A549 (cell line): ENCODE measurements around the gene DNM3. TPM values are rescaled to one million over a fixed set of nuclear protein-coding genes. Genes with fewer than 3 reads are reported as not detected.

Experiments used
- ATAC-seq, 2 experiments: fragments of 200-7000 bp in 1 of 2; fragments of >200 bp in 1 of 2; cut with Nextera tagmentation in 1 of 2; cut with Tn5 transposase in 1 of 2; 3 replicates each; pipeline versions ENCODE4 v1.8.0 to v1.9.1; 2018 to 2020; ENCODE audit warnings: mild to moderate bottlenecking in 1 of 2, moderate library complexity in 1 of 2
- CTCF ChIA-PET: fragments of 300-600 bp; sonication (Branson Sonifier 250); formaldehyde crosslinking; extraction: SDS; loops from one replicate; lab custom pipeline; 2021; ENCODE audit warnings: antibody characterized with exemption, inconsistent platforms; lab: Yijun Ruan, JAX
- POLR2A ChIA-PET: fragments of 350-600 bp; formaldehyde crosslinking; extraction: SDS; loops from one replicate; lab custom pipeline; 2021; ENCODE audit warnings: antibody characterized with exemption, inconsistent platforms; lab: Yijun Ruan, JAX
- DNase-seq, 2 experiments: peaks; one replicate each; pipeline versions ENCODE4 v3.0.0 to v3.0.0-alpha.2; 2011 to 2016; ENCODE audit warnings: low read depth in 1 of 2, low spot score in 1 of 2
- FAIRE-seq: peaks from 2 replicates; lab custom pipeline; 2011; peaks lifted over from hg19 to GRCh38; lab: Jason Lieb, UNC
- H3K27ac ChIP-seq, 2 experiments: fragments of >200 bp; sonication (Bioruptor Twin); formaldehyde crosslinking; 3 replicates each; pipeline ENCODE4 v1.5.1; 2016 to 2017
- H3K4me1 ChIP-seq: fragments of >200 bp; sonication (Bioruptor Twin); formaldehyde crosslinking; 3 replicates; pipeline ENCODE4 v1.6.1; 2016
- H3K4me2 ChIP-seq: fragments of >200 bp; sonication (Bioruptor Twin); formaldehyde crosslinking; 3 replicates; pipeline ENCODE4 v1.6.1; 2016
- H3K4me3 ChIP-seq: fragments of >200 bp; sonication (Bioruptor Twin); formaldehyde crosslinking; 3 replicates; pipeline ENCODE4 v1.5.1; 2016
- H3K9me3 ChIP-seq: fragments of >200 bp; sonication (Bioruptor Twin); formaldehyde crosslinking; 3 replicates; pipeline ENCODE4 v1.6.1; 2016
- BHLHE40 ChIP-seq: IDR thresholded peaks from 2 replicates; pipeline ENCODE4 v1.6.1; 2012; ENCODE audit warnings: low read depth, low read length, inconsistent platforms
- CEBPB ChIP-seq, 2 experiments: fragments of >200 bp in 1 of 2; sonication (Bioruptor Twin) in 1 of 2; formaldehyde crosslinking in 1 of 2; IDR thresholded peaks; 2 replicates each; pipeline ENCODE4 v1.6.1; 2012 to 2016
- CHD2 ChIP-seq: fragments of 150-350 bp; IDR thresholded peaks from 2 replicates; pipeline ENCODE4 v1.6.1; 2014; ENCODE audit warnings: low read length; ENCODE audit not compliant: partially characterized antibody
- FOSB ChIP-seq: fragments of 250-450 bp; sonication (Bioruptor Pico); IDR thresholded peaks from 2 replicates; pipeline ENCODE4 v1.5.0; 2020; ENCODE audit warnings: mild to moderate bottlenecking, moderate library complexity
- FOSL2 ChIP-seq, 2 experiments: fragments of 450-650 bp in 1 of 2; fragments of >200 bp in 1 of 2; sonication (Bioruptor Twin) in 1 of 2; formaldehyde crosslinking; IDR thresholded peaks; 2 replicates each; pipeline versions ENCODE4 v1.5.0 to v1.6.1; 2016 to 2020; ENCODE audit warnings: mild to moderate bottlenecking in 1 of 2, moderate library complexity in 1 of 2
- HOXB13 ChIP-seq: fragments of 250-450 bp; sonication (Bioruptor Pico); IDR thresholded peaks from 2 replicates; pipeline ENCODE4 v1.5.0; 2020; ENCODE audit warnings: low read depth, mild to moderate bottlenecking, moderate library complexity
- HOXB5 ChIP-seq: fragments of 250-450 bp; sonication (Bioruptor Pico); IDR thresholded peaks from 2 replicates; pipeline ENCODE4 v1.5.0; 2020; ENCODE audit warnings: mild to moderate bottlenecking, moderate library complexity
- JUN ChIP-seq, 2 experiments: fragments of >200 bp; sonication (Bioruptor Twin); formaldehyde crosslinking; IDR thresholded peaks; 2 replicates in 1 of 2; 3 replicates in 1 of 2; pipeline ENCODE4 v1.6.1; 2016 to 2017
- KDM1A ChIP-seq: fragments of 200-600 bp; sonication (generic); IDR thresholded peaks from 2 replicates; pipeline ENCODE4 v1.6.1; 2016; ENCODE audit warnings: low read depth, mild to moderate bottlenecking
- MAZ ChIP-seq: fragments of 150-350 bp; IDR thresholded peaks from 2 replicates; pipeline ENCODE4 v1.6.1; 2014; ENCODE audit warnings: antibody characterized with exemption, low read depth, low read length, borderline replicate concordance
- NR3C1 ChIP-seq: fragments of >200 bp; sonication (Bioruptor Twin); formaldehyde crosslinking; IDR thresholded peaks from 3 replicates; pipeline ENCODE4 v1.6.1; 2017
- PHF8 ChIP-seq: fragments of 200-600 bp; sonication (generic); IDR thresholded peaks from 2 replicates; pipeline ENCODE4 v1.6.1; 2016; ENCODE audit warnings: low read depth, mild to moderate bottlenecking, antibody characterized with exemption, moderate library complexity, borderline replicate concordance
- RAD21 ChIP-seq, 2 experiments: fragments of >200 bp in 1 of 2; sonication (Bioruptor Twin) in 1 of 2; formaldehyde crosslinking in 1 of 2; IDR thresholded peaks in 1 of 2; conservative IDR thresholded peaks in 1 of 2; 2 replicates in 1 of 2; 3 replicates in 1 of 2; pipeline ENCODE4 v1.6.1; 2012 to 2018; ENCODE audit warnings: inconsistent platforms in 1 of 2
- RARB ChIP-seq: fragments of 250-450 bp; sonication (Bioruptor Pico); IDR thresholded peaks from 2 replicates; pipeline ENCODE4 v1.8.0; 2021; ENCODE audit warnings: mild to moderate bottlenecking, moderate library complexity
- TFCP2L1 ChIP-seq: fragments of 250-450 bp; sonication (Bioruptor Pico); IDR thresholded peaks from 2 replicates; pipeline ENCODE4 v1.5.0; 2021; ENCODE audit warnings: mild to moderate bottlenecking
- ZNF302 ChIP-seq: fragments of 250-450 bp; sonication (Bioruptor Pico); IDR thresholded peaks from 2 replicates; pipeline ENCODE4 v1.9.0; 2021; ENCODE audit warnings: inconsistent platforms, mild to moderate bottlenecking, moderate library complexity
- ZSCAN20 ChIP-seq: fragments of 250-450 bp; sonication (Bioruptor Pico); IDR thresholded peaks from 2 replicates; pipeline ENCODE4 v1.8.0; 2022; ENCODE audit warnings: mild to moderate bottlenecking, moderate library complexity
- WGBS: methylation state at CpG from one replicate; pipeline ENCODE4 v1.1.6; 2017; ENCODE audit errors: missing lambda C conversion rate; 5-methylcytosine and 5-hydroxymethylcytosine counted together
- polyA plus RNA-seq, 4 experiments: library from polyadenylated mRNA; depleted of rRNA in 3 of 4; stranded (reverse); fragments of >200 nt; fragmentation: RNase III in 1 of 4; extraction: RNeasy Plus Mini Kit Qiagen cat#74134 plus additional on column Dnase treatment in 1 of 4; gene quantifications; 2 replicates in 3 of 4; 3 replicates in 1 of 4; pipeline ENCODE4 v1.2.3, GENCODE V29; 2011 to 2017
- TF ChIP-seq, protein P1 (sequence below): fragments of 150-350 bp; IDR thresholded peaks from 2 replicates; pipeline ENCODE4 v1.6.1; 2014; ENCODE audit warnings: low read depth, mild to moderate bottlenecking, low read length
- TF ChIP-seq, protein P2 (sequence below): fragments of 250-450 bp; sonication (Bioruptor Pico); IDR thresholded peaks from 2 replicates; pipeline ENCODE4 v1.5.0; 2020; ENCODE audit warnings: low read depth, mild to moderate bottlenecking, moderate library complexity
- TF ChIP-seq, protein P3 (sequence below): fragments of 250-450 bp; sonication (Bioruptor Pico); IDR thresholded peaks from 2 replicates; pipeline ENCODE4 v1.5.0; 2021; ENCODE audit warnings: mild to moderate bottlenecking, moderate library complexity, borderline replicate concordance

Gene DNM3
- polyA plus RNA-seq, 2 of the 4 experiments (the other 2 are of a cell fraction) = 0.57 to 1.5 TPM

- Histone ChIP-seq H3K4me1 (peaks cover 52% of the 10 kb centered on the region), H3K4me2 (no peak overlapping the region), H3K27ac (no peak overlapping the region), H3K4me3 (no peak overlapping the region), H3K9me3 (no peaks in the 10 kb centered on the region)
- ATAC-seq (no peak), FAIRE-seq (no peak), DNase-seq (no peak)
- ChIA-PET POLR2A (no interaction called here), CTCF (interaction anchor here (1.6 kb wide), 1 partner anchor 86 kb away, joined by 7 read pairs; the partner anchor contains the start of gene SUCO)
- WGBS = 81% methylated on average over 3 of the region's 3 CpGs
- TF ChIP-seq TFCP2L1 (no peak), HOXB13 (CRISPR knock-in tag) (no peak), FOSB (CRISPR knock-in tag) (no peak), ZSCAN20 (CRISPR knock-in tag) (no peak), NR3C1 (no peak), MAZ (no peak), BHLHE40 (no peak), KDM1A (no peak), PHF8 (no peak)
- TF ChIP-seq, protein P1, sequence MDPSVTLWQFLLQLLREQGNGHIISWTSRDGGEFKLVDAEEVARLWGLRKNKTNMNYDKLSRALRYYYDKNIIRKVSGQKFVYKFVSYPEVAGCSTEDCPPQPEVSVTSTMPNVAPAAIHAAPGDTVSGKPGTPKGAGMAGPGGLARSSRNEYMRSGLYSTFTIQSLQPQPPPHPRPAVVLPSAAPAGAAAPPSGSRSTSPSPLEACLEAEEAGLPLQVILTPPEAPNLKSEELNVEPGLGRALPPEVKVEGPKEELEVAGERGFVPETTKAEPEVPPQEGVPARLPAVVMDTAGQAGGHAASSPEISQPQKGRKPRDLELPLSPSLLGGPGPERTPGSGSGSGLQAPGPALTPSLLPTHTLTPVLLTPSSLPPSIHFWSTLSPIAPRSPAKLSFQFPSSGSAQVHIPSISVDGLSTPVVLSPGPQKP = no peak
These were observed 605.2 kb downstream of the DNM3 start for GRCh38 chr1:172446547-172446946.

DNA sequence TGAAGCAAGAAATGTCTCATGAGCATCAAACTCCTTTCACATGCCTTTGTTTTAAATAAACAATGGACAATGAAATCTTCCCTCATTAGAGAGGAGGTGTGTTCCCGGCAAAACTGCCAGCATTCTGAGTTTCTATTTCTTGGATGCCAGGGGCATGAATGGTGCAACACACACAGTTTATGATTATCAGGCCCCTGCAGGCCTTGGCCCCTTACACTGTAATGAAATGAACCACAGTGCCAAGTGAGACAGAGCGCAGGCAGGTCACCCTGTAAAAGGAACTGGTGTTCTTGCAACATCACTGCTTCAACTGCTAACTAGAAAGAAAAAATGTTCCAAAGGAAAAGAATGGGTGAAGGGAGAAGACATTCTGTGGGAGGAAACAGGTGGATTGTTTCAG is 606.3 kb downstream of the DNM3 start:
- H3K4me2 ChIP-seq = no peak overlapping the region
- TF ChIP-seq CEBPB (IDR thresholded peaks at IDR 0.05) (no peak), CHD2 (no peak), JUN (IDR thresholded peaks at IDR 0.05) (no peak), HOXB13 (CRISPR knock-in tag) (no peak), BHLHE40 (no peak), ZSCAN20 (CRISPR knock-in tag) (no peak), FOSL2 (IDR thresholded peaks at IDR 0.05) (no peak), FOSL2 (CRISPR knock-in tag; IDR thresholded peaks at IDR 0.05) (no peak), HOXB5 (CRISPR knock-in tag) (no peak), NR3C1 (no peak), RARB (CRISPR knock-in tag) (no peak), ZNF302 (CRISPR knock-in tag) (no peak), RAD21 (conservative IDR thresholded peaks at IDR 0.05 in 1 of 2, IDR thresholded peaks at IDR 0.05 in 1 of 2) (no peak)
- TF ChIP-seq, protein P2, sequence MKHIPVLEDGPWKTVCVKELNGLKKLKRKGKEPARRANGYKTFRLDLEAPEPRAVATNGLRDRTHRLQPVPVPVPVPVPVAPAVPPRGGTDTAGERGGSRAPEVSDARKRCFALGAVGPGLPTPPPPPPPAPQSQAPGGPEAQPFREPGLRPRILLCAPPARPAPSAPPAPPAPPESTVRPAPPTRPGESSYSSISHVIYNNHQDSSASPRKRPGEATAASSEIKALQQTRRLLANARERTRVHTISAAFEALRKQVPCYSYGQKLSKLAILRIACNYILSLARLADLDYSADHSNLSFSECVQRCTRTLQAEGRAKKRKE = no peak
- TF ChIP-seq, protein P3, sequence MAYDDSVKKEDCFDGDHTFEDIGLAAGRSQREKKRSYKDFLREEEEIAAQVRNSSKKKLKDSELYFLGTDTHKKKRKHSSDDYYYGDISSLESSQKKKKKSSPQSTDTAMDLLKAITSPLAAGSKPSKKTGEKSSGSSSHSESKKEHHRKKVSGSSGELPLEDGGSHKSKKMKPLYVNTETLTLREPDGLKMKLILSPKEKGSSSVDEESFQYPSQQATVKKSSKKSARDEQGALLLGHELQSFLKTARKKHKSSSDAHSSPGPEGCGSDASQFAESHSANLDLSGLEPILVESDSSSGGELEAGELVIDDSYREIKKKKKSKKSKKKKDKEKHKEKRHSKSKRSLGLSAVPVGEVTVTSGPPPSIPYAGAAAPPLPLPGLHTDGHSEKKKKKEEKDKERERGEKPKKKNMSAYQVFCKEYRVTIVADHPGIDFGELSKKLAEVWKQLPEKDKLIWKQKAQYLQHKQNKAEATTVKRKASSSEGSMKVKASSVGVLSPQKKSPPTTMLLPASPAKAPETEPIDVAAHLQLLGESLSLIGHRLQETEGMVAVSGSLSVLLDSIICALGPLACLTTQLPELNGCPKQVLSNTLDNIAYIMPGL (CRISPR knock-in tag) = no peak
- POLR2A ChIA-PET = interaction anchor here (4.2 kb wide), 1 partner anchor 84 kb away, joined by 36 read pairs; the partner anchor contains the start of gene SUCO
- ATAC-seq (no peak), DNase-seq (no peak), FAIRE-seq (no peak)
- no peaks in the 10 kb centered on the region for H3K9me3 ChIP-seq
- no peak overlapping the region for H3K4me3 ChIP-seq
- CTCF ChIA-PET = no interaction called here
- WGBS = 73% methylated on average over 2 of the region's 2 CpGs
- H3K27ac ChIP-seq = peak overlapping the region; percentile 77 to 90
- peaks cover 60% of the 10 kb centered on the region for H3K4me1 ChIP-seq
